Chondrocyte (in vitro differentiated cells): ENCODE data around the gene EFHD2. TPM values are rescaled to one million over a fixed set of nuclear protein-coding genes. Genes with fewer than 3 reads are reported as not detected.

ENCODE experiments used
- DNase-seq: peaks from one replicate; pipeline ENCODE4 v3.0.0; 2021; ENCODE audit warnings: mixed read lengths, low spot score
- H3K27ac Mint-ChIP-seq: one replicate; pipeline ENCODE4 v1.8.0; 2021; ENCODE audit warnings: mild to moderate bottlenecking, moderate library complexity, mixed read lengths; ENCODE audit not compliant: unreplicated experiment
- H3K27me3 Mint-ChIP-seq: 2 replicates; pipeline ENCODE4 v1.8.0; 2021; ENCODE audit warnings: low read depth, mixed read lengths
- H3K36me3 Mint-ChIP-seq: 2 replicates; pipeline ENCODE4 v1.8.0; 2021; ENCODE audit warnings: low read depth, mixed read lengths
- H3K4me1 Mint-ChIP-seq: 2 replicates; pipeline ENCODE4 v1.8.0; 2021; ENCODE audit warnings: low read depth, mild to moderate bottlenecking, mixed read lengths
- H3K4me3 Mint-ChIP-seq: one replicate; pipeline ENCODE4 v1.8.0; 2021; ENCODE audit warnings: mild to moderate bottlenecking, moderate library complexity, mixed read lengths; ENCODE audit not compliant: unreplicated experiment
- H3K9me3 Mint-ChIP-seq: 2 replicates; pipeline ENCODE4 v1.8.0; 2021; ENCODE audit warnings: low read depth, mixed read lengths
- CTCF ChIP-seq: fragments of 200-600 bp; sonication (generic); IDR thresholded peaks from 2 replicates; pipeline ENCODE4 v1.5.0; 2021; ENCODE audit warnings: antibody characterized with exemption, mild to moderate bottlenecking, moderate library complexity
- total RNA-seq: library from RNA; stranded (reverse); gene quantifications from 3 replicates; pipeline ENCODE4 v1.2.1, GENCODE V29; 2021

Gene EFHD2
- total RNA-seq, 1 donor from 2014 or later = 7.9 TPM

- Mint-ChIP-seq H3K27ac (no peak overlapping the region), H3K36me3 (peaks cover 1% of the 10 kb centered on the region), H3K4me3 (no peak overlapping the region), H3K9me3 (no peaks in the 10 kb centered on the region), H3K4me1 (no peaks in the 10 kb centered on the region), H3K27me3 (no peaks in the 10 kb centered on the region)
- no peak for DNase-seq
- no peak for TF ChIP-seq CTCF
Measured at GRCh38 chr1:15472587-15472986, 62.9 kb downstream of the EFHD2 start.

DNA sequence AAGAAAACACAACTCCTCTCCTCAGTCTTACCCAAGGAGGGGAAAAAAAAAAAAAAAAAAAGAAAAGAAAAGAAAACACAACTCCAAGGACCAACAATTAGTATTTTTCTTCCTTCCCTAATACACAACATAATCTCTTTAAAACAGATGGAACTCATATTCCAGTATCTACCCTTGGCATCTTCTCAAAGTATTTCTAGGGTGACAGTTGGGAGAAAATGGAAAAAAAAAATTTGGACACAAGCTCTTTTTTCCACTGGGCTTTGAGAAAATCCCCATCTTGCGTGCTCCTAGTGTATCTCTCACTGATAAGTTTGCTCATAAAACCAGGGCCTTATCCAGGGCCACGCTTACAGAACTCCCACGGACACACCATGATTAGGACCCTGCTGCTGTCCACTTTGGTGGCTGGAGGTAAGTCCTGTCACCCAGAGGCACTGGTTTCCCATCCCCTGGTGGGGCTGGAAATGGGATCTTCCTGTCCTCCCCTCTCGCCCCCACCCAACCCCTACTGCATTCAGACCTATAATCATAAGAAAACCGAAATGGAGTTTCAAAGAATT lies 66.1 kb downstream of the EFHD2 start, which contains the start of gene CELA2B:
Gene CELA2B (plus strand): TSS at position 353 of the 563 bp plus-strand sequence. CDS start 22 bp downstream, at position 375.
- no peak within 1 kb of the TSS for H3K4me3 Mint-ChIP-seq
- H3K27me3 Mint-ChIP-seq = no peaks in the 10 kb centered on the region
- H3K27ac Mint-ChIP-seq = no peak within 1 kb of the TSS
- no peak for DNase-seq
- H3K36me3 Mint-ChIP-seq = no peaks in the 10 kb centered on the region
- H3K9me3 Mint-ChIP-seq = no peaks in the 10 kb centered on the region
- H3K4me1 Mint-ChIP-seq = no peaks in the 10 kb centered on the region
- TF ChIP-seq CTCF = no peak

DNA sequence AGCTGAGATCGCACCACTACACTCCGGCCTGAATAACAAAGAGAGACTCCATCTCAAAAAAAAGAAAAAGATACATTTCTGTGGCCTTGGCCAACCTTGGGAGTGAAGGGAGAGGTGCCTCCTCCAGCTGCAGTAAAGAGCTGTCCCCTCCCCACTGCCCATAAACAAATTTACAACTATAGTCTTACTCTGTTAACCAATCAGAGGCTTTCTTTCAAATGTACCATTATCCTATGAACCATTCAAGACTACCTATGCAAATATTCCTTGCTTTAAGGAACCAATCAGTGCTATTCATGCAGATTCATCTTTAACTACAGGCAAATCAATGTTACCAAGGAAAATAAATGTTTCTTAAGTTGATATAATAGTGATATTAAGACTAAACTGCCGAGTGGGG lies 67.2 kb downstream of the EFHD2 start:
- Mint-ChIP-seq H3K27me3 (no peaks in the 10 kb centered on the region), H3K36me3 (no peaks in the 10 kb centered on the region), H3K4me3 (no peak overlapping the region), H3K9me3 (no peaks in the 10 kb centered on the region), H3K4me1 (no peaks in the 10 kb centered on the region), H3K27ac (no peak overlapping the region)
- no peak for TF ChIP-seq CTCF
- DNase-seq = no peak

DNA sequence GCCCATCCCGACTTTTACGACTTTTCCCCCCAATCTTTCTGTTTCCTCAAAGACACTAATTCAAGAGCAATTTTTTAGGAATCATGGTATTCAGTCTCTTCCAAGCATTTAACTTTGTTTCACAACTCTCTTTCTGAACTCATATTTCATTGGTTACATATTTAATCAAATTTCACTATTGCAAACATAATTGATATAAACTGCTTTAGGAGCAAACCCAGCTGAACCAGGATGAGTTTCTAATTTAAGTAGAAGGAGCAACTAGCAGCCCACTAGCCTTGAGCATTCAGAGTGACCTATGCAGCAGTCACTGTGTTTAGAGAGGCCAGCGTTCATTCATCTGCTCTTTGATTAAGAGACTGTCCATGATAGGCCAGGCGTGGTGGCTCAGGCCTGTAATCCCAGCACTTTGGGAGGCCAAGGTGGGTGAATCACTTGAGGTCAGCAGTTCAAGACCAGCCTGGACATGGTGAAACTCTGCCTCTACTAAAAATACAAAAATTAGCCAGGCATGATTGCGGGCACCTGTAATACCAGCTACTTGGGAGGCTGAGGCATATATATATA lies 68.0 kb downstream of the EFHD2 start:
- no peak for TF ChIP-seq CTCF
- no peaks in the 10 kb centered on the region for H3K27me3 Mint-ChIP-seq
- H3K4me1 Mint-ChIP-seq = no peaks in the 10 kb centered on the region
- H3K4me3 Mint-ChIP-seq = no peak overlapping the region
- H3K9me3 Mint-ChIP-seq = no peaks in the 10 kb centered on the region
- DNase-seq = no peak
- H3K36me3 Mint-ChIP-seq = no peaks in the 10 kb centered on the region
- no peak overlapping the region for H3K27ac Mint-ChIP-seq

Other genes with a start within 250 kb of the EFHD2 start
- not detected in 3 replicates for gene FHAD1, start 162.7 kb upstream of the EFHD2 start, total RNA-seq
- gene CTRC, start 28.6 kb downstream of the EFHD2 start, total RNA-seq = not detected in 3 replicates
- not detected in 3 replicates for gene CELA2A, start 46.8 kb downstream of the EFHD2 start, total RNA-seq
- not detected in 3 replicates for gene CELA2B, start 66.2 kb downstream of the EFHD2 start, total RNA-seq
- gene CASP9, start 114.3 kb downstream of the EFHD2 start, total RNA-seq = 7.6 to 11.6 TPM (median 9.7 TPM) in 3 replicates
- gene DNAJC16, start 117.0 kb downstream of the EFHD2 start, total RNA-seq = 19.9 to 22.8 TPM (median 20.4 TPM) in 3 replicates
- 0.68 to 1.1 TPM (median 0.82 TPM) in 3 replicates for gene AGMAT, start 175.2 kb downstream of the EFHD2 start, total RNA-seq
- gene DDI2, start 207.6 kb downstream of the EFHD2 start, total RNA-seq = 17.5 to 23.2 TPM (median 20.0 TPM) in 3 replicates